Endothelial cell of umbilical vein (primary cell): Measurements from ENCODE around the gene ZNF543. TPM values are rescaled to one million over a fixed set of nuclear protein-coding genes. Genes with fewer than 3 reads are reported as not detected.
A peak's percentile ranks its signal among the peaks of the same experiment; 100 is the strongest.

ENCODE experiments used
- BruUV-seq: library from RNA; stranded (reverse); fragments of 400-500 nt; replicated peaks from 2 replicates; lab custom pipeline; 2021; lab: Mats Ljungman, UMichigan
- CTCF ChIA-PET: fragments of 300-600, 350-600 bp; sonication (Branson Sonifier 250); formaldehyde crosslinking; loops from one replicate; lab custom pipeline; 2021; ENCODE audit warnings: antibody characterized with exemption, inconsistent platforms; lab: Charles Lee
- POLR2A ChIA-PET: fragments of 300-600, 350-600 bp; sonication (Branson Sonifier 250); formaldehyde crosslinking; loops from one replicate; lab custom pipeline; 2021; ENCODE audit warnings: antibody characterized with exemption, inconsistent platforms; lab: Charles Lee
- DNase-seq: peaks from one replicate; pipeline ENCODE4 v3.0.0-alpha.2; 2011; ENCODE audit warnings: low read depth, low spot score
- FAIRE-seq: peaks from 2 replicates; lab custom pipeline; 2011; peaks lifted over from hg19 to GRCh38; lab: Jason Lieb, UNC
- H2AFZ ChIP-seq: 2 replicates; pipeline ENCODE4 v1.6.0; 2012; ENCODE audit warnings: low read depth, low read length, control low read depth, inconsistent platforms
- H3K27ac ChIP-seq: 2 replicates; pipeline ENCODE4 v1.5.1; 2011; ENCODE audit warnings: low read depth, mild to moderate bottlenecking, control low read depth, low read length, moderate library complexity; ENCODE audit not compliant: insufficient read depth
- H3K27me3 ChIP-seq, 2 experiments: 2 replicates each; pipeline versions ENCODE4 v1.6.0 to v1.6.1; 2011; ENCODE audit warnings: low read length in 2 of 2, mixed read lengths in 1 of 2; ENCODE audit not compliant: control insufficient read depth in 2 of 2, insufficient read depth in 2 of 2
- H3K36me3 ChIP-seq, 2 experiments: 2 replicates in 1 of 2; 3 replicates in 1 of 2; pipeline ENCODE4 v1.5.1; 2011; ENCODE audit warnings: low read length in 2 of 2, mild to moderate bottlenecking in 1 of 2, moderate library complexity in 1 of 2; ENCODE audit not compliant: control insufficient read depth in 2 of 2, insufficient read depth in 2 of 2; ENCODE audit errors: extremely low read depth in 1 of 2
- H3K4me1 ChIP-seq: 3 replicates; pipeline ENCODE4 v1.5.1; 2011; ENCODE audit warnings: mild to moderate bottlenecking, low read length; ENCODE audit not compliant: control insufficient read depth, insufficient read depth; ENCODE audit errors: extremely low read depth
- H3K4me2 ChIP-seq: 2 replicates; pipeline ENCODE4 v1.6.1; 2011; ENCODE audit warnings: low read length, control low read depth, mixed read lengths; ENCODE audit not compliant: insufficient read depth
- H3K4me3 ChIP-seq, 3 experiments: fragments of 200-600 bp in 1 of 3; sonication (generic), shearing (Covaris generic) in 1 of 3; replicated peaks in 1 of 3; 2 replicates each; pipeline ENCODE4 v1.5.1; 2011 to 2016; ENCODE audit warnings: control low read depth in 3 of 3, low read length in 3 of 3, mild to moderate bottlenecking in 2 of 3, inconsistent platforms in 1 of 3, low read depth in 1 of 3, moderate library complexity in 1 of 3; ENCODE audit not compliant: insufficient read depth in 1 of 3
- H3K79me2 ChIP-seq: 2 replicates; pipeline ENCODE4 v1.6.0; 2012; ENCODE audit warnings: low read length, inconsistent platforms; ENCODE audit not compliant: control insufficient read depth, insufficient read depth
- H3K9ac ChIP-seq: replicated peaks from 2 replicates; pipeline ENCODE3; 2011; ENCODE audit warnings: low read length, control low read depth; ENCODE audit not compliant: insufficient read depth; ENCODE audit errors: extremely low read depth
- H3K9me1 ChIP-seq: replicated peaks from 3 replicates; pipeline ENCODE4 v1.6.0; 2011; ENCODE audit warnings: mild to moderate bottlenecking, low read length; ENCODE audit not compliant: control insufficient read depth, insufficient read depth; ENCODE audit errors: extremely low read depth
- H3K9me3 ChIP-seq: replicated peaks from 2 replicates; pipeline ENCODE4 v1.5.1; 2012; ENCODE audit warnings: low read length, inconsistent platforms; ENCODE audit not compliant: control insufficient read depth, insufficient read depth
- H4K20me1 ChIP-seq: replicated peaks from 2 replicates; pipeline ENCODE3; 2011; ENCODE audit warnings: mild to moderate bottlenecking, low read length; ENCODE audit not compliant: control insufficient read depth, insufficient read depth; ENCODE audit errors: extremely low read depth
- CTCF ChIP-seq, 2 donors: IDR thresholded peaks; 1 replicate in 1 of 2; 2 replicates in 1 of 2; pipeline ENCODE4 v1.5.1; 2011; ENCODE audit warnings: low read length in 2 of 2, mild to moderate bottlenecking in 2 of 2, moderate library complexity in 2 of 2, control low read depth in 1 of 2, inconsistent platforms in 1 of 2, low read depth in 1 of 2; ENCODE audit not compliant: insufficient read depth in 1 of 2; ENCODE audit errors: extremely low read depth in 1 of 2
- MAX ChIP-seq: IDR thresholded peaks from 2 replicates; pipeline ENCODE4 v1.6.1; 2011; ENCODE audit not compliant: insufficient read depth, insufficient read length
- POLR2A ChIP-seq: IDR thresholded peaks from 2 replicates; pipeline ENCODE4 v1.6.1; 2012; ENCODE audit warnings: low read depth, mild to moderate bottlenecking, control low read depth, low read length
- POLR2AphosphoS5 ChIP-seq: IDR thresholded peaks from 2 replicates; pipeline ENCODE4 v1.6.1; 2012; ENCODE audit warnings: low read depth, mild to moderate bottlenecking, control low read depth, low read length, moderate library complexity; ENCODE audit not compliant: insufficient read depth
- dilution Hi-C: fragments of 300-500 bp; cut with MboI; formaldehyde crosslinking; loops from one replicate; pipeline ENCODE4 v1.15.0; 2019; ENCODE audit warnings: low sequenced_read_pairs; ENCODE audit not compliant: extremely low pct_ligation_motif_present
- intact Hi-C: fragments of 100-400 bp; cut with micrococcal nuclease; formaldehyde crosslinking; loops from one replicate; pipeline ENCODE4 v1.10.0; 2022
- polyA plus RNA-seq, 4 experiments: library from polyadenylated mRNA; depleted of rRNA in 3 of 4; stranded (reverse) in 3 of 4; unstranded in 1 of 4; fragments of >200 nt; gene quantifications; 2 replicates each; pipeline versions ENCODE4 v1.2.1 to v1.2.3, GENCODE V29; 2011 to 2012; ENCODE audit warnings: missing spikeins in 1 of 4
- total RNA-seq: library from RNA; stranded (reverse); gene quantifications from 2 replicates; pipeline ENCODE4 v1.2.3, GENCODE V29; 2021

Gene ZNF543
- total and polyA plus RNA-seq, 2 donors (not counting 3 experiments of a cell fraction or from before 2014, with no cell fraction given): 1.1 to 5.3 TPM

- H3K9me1 ChIP-seq: no peaks in the 10 kb centered on the region
- intact Hi-C loops (loop anchor here (1.0 to 5.0 kb wide), 4 partner anchors 12 to 109 kb away; partner anchors contain the start of genes TRAPPC2B, ZNF460, ZNF547 and ZNF548), dilution Hi-C loops (no loop called here)
- ChIA-PET POLR2A (interaction anchor here (0.6 to 1.2 kb wide), 2 partner anchors 12 to 38 kb away, joined by 3 read pairs; partner anchors contain the start of genes TRAPPC2B, ZNF547 and ZNF548), CTCF (interaction anchor here (0.8 to 1.2 kb wide), 4 partner anchors 15 to 331 kb away, joined by 3 to 4 read pairs (median 3); partner anchors contain the start of genes ZNF548 and ZNF551)
- H3K4me2 ChIP-seq: peak within 1 kb of the TSS; percentile 46
- FAIRE-seq (peak; percentile 99), DNase-seq (peak; percentile 95)
- H3K4me1 ChIP-seq: peaks cover 8% of the 10 kb centered on the region
- H3K4me3 ChIP-seq: peak within 1 kb of the TSS; percentile 42 to 73 (median 64)
- peaks cover 11% of the 10 kb centered on the region for H3K79me2 ChIP-seq
- no peaks in the 10 kb centered on the region for H3K27me3 ChIP-seq
- H3K36me3 ChIP-seq: peaks cover 2 to 18% of the 10 kb centered on the region in 2 experiments
- no peaks in the 10 kb centered on the region for H4K20me1 ChIP-seq
- H3K9me3 ChIP-seq: no peaks in the 10 kb centered on the region
- peak within 1 kb of the TSS; percentile 67 for H3K9ac ChIP-seq
- BruUV-seq: TSS peak; percentile 68
- peak within 1 kb of the TSS; percentile 97 for H2AFZ ChIP-seq
- TF ChIP-seq POLR2A (peak; percentile 73), MAX (peak; percentile 55), POLR2AphosphoS5 (peak; percentile 48), CTCF (IDR thresholded peaks at IDR 0.05; ENCODE audit: extremely low read depth in 1 of 2, insufficient read depth in 1 of 2, low read depth in 1 of 2, low read length in 2 of 2) (no peak)
- peak within 1 kb of the TSS; percentile 23 for H3K27ac ChIP-seq
Measured at GRCh38 chr19:57350877-57351805, 30.9 kb downstream of the ZNF543 start, which contains the start of gene ZNF304. ZNF304 (plus strand) TSS chr19:57351271; CDS start chr19:57351665, 394 bp downstream.
